ENCODE measurements around the gene TOX2. TPM values are rescaled to one million over a fixed set of nuclear protein-coding genes. Genes with fewer than 3 reads are reported as not detected.
A peak's percentile ranks its signal among the peaks of the same experiment; 100 is the strongest.

The TOX2 gene
- total RNA-seq, 1 experiment from 2014 or later: 85.4 TPM

- no peak for ATAC-seq
- in situ Hi-C loops (cut with HindIII; ENCODE audit: low pct_unique_long_range_greater_than_20kb, low sequenced_read_pairs): no loop called here
- no peak for DNase-seq (ENCODE audit: low read depth, low spot score)
- intact Hi-C loops (cut with micrococcal nuclease; ENCODE audit: unreplicated experiment): no loop called here
- H3K36me3 ChIP-seq (ENCODE audit: control insufficient read depth, insufficient read depth, low read length): no peaks in the 10 kb centered on the region
- TF ChIP-seq REST (IDR thresholded peaks at IDR 0.05; ENCODE audit: insufficient read depth in 1 of 2, low read depth in 2 of 2, low read length in 1 of 2): no peak
- TF ChIP-seq POLR2AphosphoS5 (IDR thresholded peaks at IDR 0.05; ENCODE audit: low read depth, low read length): no peak
- no peak for TF ChIP-seq SIN3A (IDR thresholded peaks at IDR 0.05; ENCODE audit: borderline replicate concordance, insufficient read depth, low read depth, low read length)
- no peak for TF ChIP-seq CTCF (IDR thresholded peaks at IDR 0.05)
- TF ChIP-seq TCF7L2 (IDR thresholded peaks at IDR 0.05; ENCODE audit: low read depth, low read length): no peak
- POLR2A ChIA-PET: interaction anchor here (0.5 kb wide), 1 partner anchor 409 kb away, joined by 8 read pairs; no protein-coding TSS in a partner anchor
- no peak overlapping the region for H3K4me3 ChIP-seq (ENCODE audit: low read depth in 2 of 2, low read length in 2 of 2)
- H3K4me1 ChIP-seq (ENCODE audit: control insufficient read depth, insufficient read depth, low read length): peaks cover 51% of the 10 kb centered on the region
- peak overlapping the region; percentile 10; the same call in 1 of the 2 replicates for H3K27ac ChIP-seq (ENCODE audit: low read length)
- BruUV-seq (replicated peaks): no TSS peak
- no peaks in the 10 kb centered on the region for H3K27me3 ChIP-seq (ENCODE audit: control insufficient read depth, insufficient read depth, low read length)
- CTCF ChIA-PET: no interaction called here
- H3K9me3 ChIP-seq (ENCODE audit: control insufficient read depth, insufficient read depth, low read depth, low read length): no peaks in the 10 kb centered on the region
Observed at GRCh38 chr20:43934833-43935232, 20.2 kb downstream of the TOX2 start.

- in situ Hi-C loops (cut with HindIII; ENCODE audit: low pct_unique_long_range_greater_than_20kb, low sequenced_read_pairs): no loop called here
- H3K36me3 ChIP-seq (ENCODE audit: control insufficient read depth, insufficient read depth, low read length): no peaks in the 10 kb centered on the region
- ChIA-PET POLR2A (no interaction called here), CTCF (interaction anchor here (0.5 to 0.9 kb wide), 2 partner anchors 10 to 290 kb away, joined by 5 to 7 read pairs; no protein-coding TSS in a partner anchor)
- intact Hi-C loops (cut with micrococcal nuclease; ENCODE audit: unreplicated experiment): no loop called here
- TF ChIP-seq SIN3A (IDR thresholded peaks at IDR 0.05; ENCODE audit: borderline replicate concordance, insufficient read depth, low read depth, low read length) (no peak), CTCF (IDR thresholded peaks at IDR 0.05) (no peak), REST (IDR thresholded peaks at IDR 0.05; ENCODE audit: insufficient read depth in 1 of 2, low read depth in 2 of 2, low read length in 1 of 2) (no peak), POLR2AphosphoS5 (IDR thresholded peaks at IDR 0.05; ENCODE audit: low read depth, low read length) (no peak), TCF7L2 (IDR thresholded peaks at IDR 0.05; ENCODE audit: low read depth, low read length) (no peak)
- BruUV-seq (replicated peaks): no TSS peak
- H3K4me1 ChIP-seq (ENCODE audit: control insufficient read depth, insufficient read depth, low read length): peaks cover 56% of the 10 kb centered on the region
- DNase-seq (ENCODE audit: low read depth, low spot score): no peak
- no peaks in the 10 kb centered on the region for H3K9me3 ChIP-seq (ENCODE audit: control insufficient read depth, insufficient read depth, low read depth, low read length)
- no peak for ATAC-seq
- no peak overlapping the region for H3K4me3 ChIP-seq (ENCODE audit: low read depth in 2 of 2, low read length in 2 of 2)
- H3K27me3 ChIP-seq (ENCODE audit: control insufficient read depth, insufficient read depth, low read length): no peaks in the 10 kb centered on the region
- H3K27ac ChIP-seq (ENCODE audit: low read length): peak overlapping the region; percentile 86
Observed at GRCh38 chr20:43936104-43936770, 21.6 kb downstream of the TOX2 start.

All from Panc1 (cell line).